ENCODE results near the gene RCVRN.

GRCh38 chr17:9890124-9890523 is 14.9 kb downstream of the RCVRN start:
- TF ChIP-seq CTCF (conservative IDR thresholded peaks at IDR 0.05 in 1 of 2, IDR thresholded peaks at IDR 0.05 in 1 of 2; ENCODE audit: extremely low read depth in 1 of 2, insufficient read depth in 1 of 2, low read depth in 1 of 2, low read length in 2 of 2) (peak; percentile 3 to 36), EZH2 (IDR thresholded peaks at IDR 0.05; ENCODE audit: borderline replicate concordance, low read length) (no peak)

All from mammary epithelial cell (primary cell).